Parathyroid adenoma (tissue), 2 donors: Measurements from ENCODE around the gene C11orf16.
"Not testable (repeated sequence)": the region's sequence is repeated elsewhere in the genome, so short reads cannot be mapped to it uniquely, and the experiment has no call there.

Source experiments
- H2AFZ ChIP-seq: fragments of 300-600 bp; sonication (generic); one replicate; pipeline ENCODE4 v1.7.0; 2017; ENCODE audit warnings: antibody characterized with exemption, mild to moderate bottlenecking
- H3K27ac ChIP-seq: fragments of 300-600 bp; sonication (generic); one replicate; pipeline ENCODE4 v1.7.0; 2017
- H3K27me3 ChIP-seq: fragments of 300-600 bp; sonication (generic); one replicate; pipeline ENCODE4 v1.7.0; 2017; ENCODE audit warnings: low read length; ENCODE audit not compliant: control insufficient read depth, insufficient read depth
- H3K36me3 ChIP-seq: fragments of 300-600 bp; sonication (generic); one replicate; pipeline ENCODE4 v1.7.0; 2017; ENCODE audit warnings: low read length; ENCODE audit not compliant: control insufficient read depth, insufficient read depth
- H3K4me1 ChIP-seq: fragments of 300-600 bp; sonication (generic); one replicate; pipeline ENCODE4 v1.7.0; 2017; ENCODE audit warnings: control low read depth
- H3K4me2 ChIP-seq: fragments of 300-600 bp; sonication (generic); one replicate; pipeline ENCODE4 v1.7.0; 2017; ENCODE audit warnings: low read length
- H3K4me3 ChIP-seq: fragments of 300-600 bp; sonication (generic); one replicate; pipeline ENCODE4 v1.7.0; 2017; ENCODE audit warnings: low read depth, low read length
- H3K79me2 ChIP-seq: fragments of 300-600 bp; sonication (generic); one replicate; pipeline ENCODE4 v1.7.0; 2017; ENCODE audit warnings: control low read depth
- H3K9ac ChIP-seq: fragments of 300-600 bp; sonication (generic); one replicate; pipeline ENCODE4 v1.7.0; 2017; ENCODE audit warnings: mild to moderate bottlenecking
- H3K9me3 ChIP-seq: fragments of 300-600 bp; sonication (generic); one replicate; pipeline ENCODE4 v1.7.0; 2017; ENCODE audit warnings: low read length; ENCODE audit not compliant: control insufficient read depth
- CTCF ChIP-seq: fragments of 300-600 bp; sonication (generic); IDR thresholded peaks from one replicate; pipeline ENCODE4 v1.7.0; 2017; ENCODE audit warnings: antibody characterized with exemption, mild to moderate bottlenecking
- donor health status: primary hyperparathyroidism.

C11orf16 gene

GRCh38 chr11:8932564-8933180 is at the start of gene C11orf16:
TSS of gene C11orf16 (minus strand) at chr11:8932947. CDS start at chr11:8932308, 639 bp downstream.
- H3K4me1 ChIP-seq = no peaks in the 10 kb centered on the region
- TF ChIP-seq CTCF = no peak
- no peaks in the 10 kb centered on the region for H3K79me2 ChIP-seq
- H2AFZ ChIP-seq = no peak within 1 kb of the TSS
- H3K9ac ChIP-seq = no peak within 1 kb of the TSS
- no peaks in the 10 kb centered on the region for H3K36me3 ChIP-seq
- H3K4me2 ChIP-seq = no peak within 1 kb of the TSS
- H3K4me3 ChIP-seq = no peak within 1 kb of the TSS
- no peaks in the 10 kb centered on the region for H3K27me3 ChIP-seq
- H3K27ac ChIP-seq = no peak within 1 kb of the TSS
- H3K9me3 ChIP-seq = no peaks in the 10 kb centered on the region

- no peaks in the 10 kb centered on the region for H3K36me3 ChIP-seq
- no peak overlapping the region for H3K9ac ChIP-seq
Measured at GRCh38 chr11:8980485-8980884, 47.7 kb upstream of the C11orf16 start.

GRCh38 chr11:8979365-8979764 is 46.6 kb upstream of the C11orf16 start:
- not testable (repeated sequence) for H3K9me3 ChIP-seq, H3K27ac ChIP-seq, H3K36me3 ChIP-seq, H3K27me3 ChIP-seq, H3K4me2 ChIP-seq, H3K79me2 ChIP-seq, H3K4me3 ChIP-seq, H2AFZ ChIP-seq, H3K9ac ChIP-seq, H3K4me1 ChIP-seq

More at GRCh38 chr11:8980485-8980884, 47.7 kb upstream of the C11orf16 start:
- Histone ChIP-seq H3K4me3 (no peak overlapping the region), H2AFZ (no peak overlapping the region), H3K9me3 (no peaks in the 10 kb centered on the region), H3K27me3 (no peaks in the 10 kb centered on the region), H3K79me2 (no peaks in the 10 kb centered on the region), H3K4me2 (no peak overlapping the region), H3K27ac (no peak overlapping the region), H3K4me1 (no peaks in the 10 kb centered on the region)
- TF ChIP-seq CTCF = no peak

- no peak overlapping the region for H3K4me2 ChIP-seq
- no peak for TF ChIP-seq CTCF
- no peaks in the 10 kb centered on the region for H3K27me3 ChIP-seq
Measured at GRCh38 chr11:8973121-8973520, 40.4 kb upstream of the C11orf16 start.

GRCh38 chr11:8971924-8972316 is 39.2 kb upstream of the C11orf16 start:
- no peaks in the 10 kb centered on the region for H3K36me3 ChIP-seq
- H3K4me2 ChIP-seq = no peak overlapping the region
- no peaks in the 10 kb centered on the region for H3K9me3 ChIP-seq
- no peak overlapping the region for H3K9ac ChIP-seq
- H3K27ac ChIP-seq = no peak overlapping the region
- H3K4me1 ChIP-seq = no peaks in the 10 kb centered on the region
- no peak overlapping the region for H3K4me3 ChIP-seq
- no peaks in the 10 kb centered on the region for H3K79me2 ChIP-seq
- no peak for TF ChIP-seq CTCF
- no peaks in the 10 kb centered on the region for H3K27me3 ChIP-seq
- no peak overlapping the region for H2AFZ ChIP-seq

More at GRCh38 chr11:8973121-8973520, 40.4 kb upstream of the C11orf16 start:
- Histone ChIP-seq H3K27ac (no peak overlapping the region), H3K4me3 (no peak overlapping the region), H2AFZ (no peak overlapping the region), H3K4me1 (no peaks in the 10 kb centered on the region), H3K36me3 (no peaks in the 10 kb centered on the region), H3K9me3 (no peaks in the 10 kb centered on the region), H3K79me2 (no peaks in the 10 kb centered on the region), H3K9ac (no peak overlapping the region)
